Natural killer cell treated with Interleukin-12 subunit alpha and Interleukin-12 subunit beta and Interleukin-15 and Interleukin-18, amount 100 ng/mL, for 72 hours (primary cell): Measurements from ENCODE around the gene CD52. TPM values are rescaled to one million over a fixed set of nuclear protein-coding genes. Genes with fewer than 3 reads are reported as not detected.
A peak's percentile ranks its signal among the peaks of the same experiment; 100 is the strongest.
"Not testable (repeated sequence)": the region's sequence is repeated elsewhere in the genome, so short reads cannot be mapped to it uniquely, and the experiment has no call there.

ENCODE experiments used
- ATAC-seq, 2 donors: fragments of 150-1000 bp; cut with Tn5 transposase in 1 of 2; sonication (Bioruptor Pico), chemical (Tn5 transposase) in 1 of 2; 2 replicates each; pipeline ENCODE4 v1.10.0; 2021
- DNase-seq: peaks from one replicate; pipeline ENCODE4 v3.0.0; 2022; ENCODE audit warnings: low spot score
- H3K27ac Mint-ChIP-seq, 2 donors: 1 replicate in 1 of 2; 2 replicates in 1 of 2; pipeline ENCODE4 v1.8.0; 2022; ENCODE audit warnings: mixed read lengths in 2 of 2, mild to moderate bottlenecking in 1 of 2, moderate library complexity in 1 of 2
- H3K27me3 Mint-ChIP-seq, 2 donors: 1 replicate in 1 of 2; 2 replicates in 1 of 2; pipeline ENCODE4 v1.8.0; 2022; ENCODE audit warnings: mixed read lengths in 2 of 2
- H3K36me3 Mint-ChIP-seq: one replicate; pipeline ENCODE4 v1.8.0; 2022; ENCODE audit warnings: mixed read lengths
- H3K4me1 Mint-ChIP-seq, 2 donors: 1 replicate in 1 of 2; 2 replicates in 1 of 2; pipeline ENCODE4 v1.8.0; 2022; ENCODE audit warnings: low read depth in 2 of 2, mixed read lengths in 2 of 2, mild to moderate bottlenecking in 1 of 2
- H3K4me3 Mint-ChIP-seq: one replicate; pipeline ENCODE4 v1.8.0; 2022; ENCODE audit warnings: mixed read lengths
- H3K9me3 Mint-ChIP-seq: 2 replicates; pipeline ENCODE4 v1.8.0; 2022; ENCODE audit warnings: mixed read lengths
- total RNA-seq, 2 donors: library from RNA; stranded (reverse); gene quantifications; one replicate each; pipeline ENCODE4 v1.2.3, GENCODE V29; 2022

Gene CD52
- total RNA-seq, 2 donors from 2014 or later: 8.1 to 17.2 TPM

GRCh38 chr1:26300578-26301275 lies 17.0 kb upstream of the CD52 start:
- ATAC-seq: no peak

DNA sequence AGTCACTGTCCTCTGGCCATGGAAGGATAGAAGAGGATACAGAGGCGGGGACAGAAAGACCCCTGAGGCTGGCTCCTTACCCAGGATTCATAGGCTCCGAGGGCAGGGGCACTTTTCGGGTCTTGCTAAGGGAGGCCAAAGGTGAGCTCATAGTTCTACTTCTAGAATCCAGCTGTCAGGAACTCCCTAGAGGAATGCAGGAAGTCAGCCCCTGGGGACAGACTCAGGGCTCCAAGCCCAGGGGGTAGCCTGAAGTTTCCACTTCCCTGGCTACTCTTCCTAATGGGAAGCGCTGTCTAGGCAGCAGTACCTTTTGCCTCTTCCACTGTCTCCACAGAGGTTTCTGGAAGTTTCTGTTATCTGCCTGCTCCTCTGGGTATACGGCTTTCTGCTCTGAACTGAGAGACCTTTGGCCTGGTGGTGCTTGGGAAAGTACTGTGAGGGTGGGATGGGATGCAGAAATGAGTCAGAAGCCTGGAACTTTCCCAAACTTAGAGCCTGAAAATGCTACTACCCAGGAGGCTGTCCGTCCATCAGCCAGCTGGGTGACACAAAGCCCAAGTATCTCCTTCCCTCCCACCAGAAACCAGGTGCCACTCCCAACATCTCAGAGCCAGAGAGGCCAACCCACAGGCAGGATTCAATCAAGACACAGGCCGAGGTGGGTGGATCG lies 14.9 kb upstream of the CD52 start:
- Mint-ChIP-seq H3K27me3 (no peaks in the 10 kb centered on the region), H3K9me3 (no peaks in the 10 kb centered on the region), H3K36me3 (no peaks in the 10 kb centered on the region), H3K4me3 (no peak overlapping the region), H3K27ac (no peak overlapping the region), H3K4me1 (peaks cover 12 to 14% of the 10 kb centered on the region in 2 donors)
- no peak for ATAC-seq
- no peak for DNase-seq

More at GRCh38 chr1:26300578-26301275, 17.0 kb upstream of the CD52 start:
- Mint-ChIP-seq H3K4me1 (peaks cover 3 to 4% of the 10 kb centered on the region in 2 donors), H3K36me3 (no peaks in the 10 kb centered on the region), H3K9me3 (no peaks in the 10 kb centered on the region), H3K27ac (peak overlapping the region in 1 of 2 donors; percentile 60), H3K27me3 (no peaks in the 10 kb centered on the region), H3K4me3 (no peak overlapping the region)
- no peak for DNase-seq

- Mint-ChIP-seq H3K4me1 (peaks cover 12 to 17% of the 10 kb centered on the region in 2 donors), H3K27ac (peak overlapping the region; percentile 74 to 97), H3K4me3 (peak overlapping the region; percentile 96), H3K36me3 (no peaks in the 10 kb centered on the region), H3K27me3 (no peaks in the 10 kb centered on the region), H3K9me3 (no peaks in the 10 kb centered on the region)
- DNase-seq: no peak
- no peak for ATAC-seq
These were observed 12.0 kb upstream of the CD52 start for GRCh38 chr1:26305667-26306289.

- no peaks in the 10 kb centered on the region for H3K9me3 Mint-ChIP-seq
- peak within 1 kb of the TSS; percentile 74 to 97 for H3K27ac Mint-ChIP-seq
- no peaks in the 10 kb centered on the region for H3K36me3 Mint-ChIP-seq
- peak within 1 kb of the TSS; percentile 96 for H3K4me3 Mint-ChIP-seq
- ATAC-seq (peak; percentile 100), DNase-seq (peak; percentile 94)
- no peaks in the 10 kb centered on the region for H3K27me3 Mint-ChIP-seq
- H3K4me1 Mint-ChIP-seq: peaks cover 12 to 17% of the 10 kb centered on the region in 2 donors
These were observed 11.2 kb upstream of the CD52 start, which contains the start of gene UBXN11 for GRCh38 chr1:26306290-26307229. UBXN11 (minus strand) TSS chr1:26306636; CDS start chr1:26302883, 3,753 bp downstream.

DNA sequence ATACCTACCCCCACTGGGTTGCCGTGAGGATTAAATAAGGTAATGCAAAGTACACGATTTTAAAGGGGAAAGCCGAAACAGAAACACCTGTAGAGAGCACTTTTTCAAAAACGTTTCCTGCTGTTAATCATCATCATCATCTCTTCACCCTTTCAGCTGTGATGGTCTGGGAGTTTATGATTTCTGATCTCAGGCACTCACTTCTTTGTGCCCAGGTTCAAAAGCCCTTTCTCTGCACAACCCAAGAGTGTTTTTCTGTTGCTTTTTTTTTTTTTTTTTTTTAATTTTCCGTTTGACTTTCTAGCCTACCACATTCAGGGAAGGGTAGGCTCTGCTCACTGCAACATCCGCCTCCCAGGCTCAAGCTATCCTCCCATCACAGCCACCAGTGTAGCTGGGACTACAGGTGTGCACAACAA lies 10.4 kb upstream of the CD52 start:
- ATAC-seq: no peak

DNA sequence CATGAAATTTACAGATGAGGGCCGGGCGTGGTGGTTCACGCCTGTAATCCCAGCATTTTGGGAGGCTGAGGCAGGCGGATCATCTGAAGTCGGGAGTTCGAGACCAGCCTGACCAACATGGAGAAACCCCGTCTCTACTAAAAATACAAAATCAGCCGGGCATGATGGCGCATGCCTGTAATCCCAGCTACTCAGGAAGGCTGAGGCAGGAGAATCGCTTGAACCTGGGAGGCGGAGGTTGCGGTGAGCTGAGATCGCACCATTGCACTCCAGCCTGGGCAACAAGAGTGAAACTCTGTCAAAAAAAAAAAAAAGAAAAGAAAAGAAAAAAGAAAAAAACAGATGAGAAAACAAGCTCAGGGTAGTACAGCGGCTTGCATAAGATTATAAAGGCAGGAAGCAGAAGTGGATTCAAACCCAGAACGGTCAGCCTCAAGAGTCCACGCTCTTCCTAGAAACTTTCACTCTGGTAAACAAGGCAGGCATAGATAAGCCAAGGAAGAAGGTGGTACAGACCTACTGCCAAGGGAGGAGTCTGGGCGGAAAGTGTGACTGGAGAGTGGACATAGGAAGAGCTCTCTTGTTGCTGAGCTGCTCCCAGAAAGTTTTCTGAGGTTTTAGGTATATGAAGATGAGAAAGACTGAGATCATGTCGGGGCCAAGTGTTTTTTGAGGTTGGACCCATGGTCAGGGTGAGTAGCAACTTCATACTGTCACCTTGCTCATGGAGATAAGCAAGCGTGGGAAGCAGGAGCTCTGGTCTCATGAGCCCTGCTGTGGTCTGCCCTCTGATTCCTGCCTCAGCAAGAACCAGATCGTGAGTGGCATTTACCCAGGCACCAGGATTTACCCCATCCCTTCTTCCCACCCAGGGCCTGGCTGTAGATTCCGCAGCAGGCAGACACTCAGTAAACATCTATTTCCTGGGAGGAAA lies 9.5 kb upstream of the CD52 start:
- not testable (repeated sequence) for H3K4me3 Mint-ChIP-seq, H3K27me3 Mint-ChIP-seq, H3K36me3 Mint-ChIP-seq, DNase-seq, ATAC-seq, H3K9me3 Mint-ChIP-seq
- Mint-ChIP-seq H3K4me1 (peaks cover 16 to 25% of the 10 kb centered on the region in 2 donors), H3K27ac (peak overlapping the region; percentile 74)

More for the DNA sequence above, 10.4 kb upstream of the CD52 start:
- H3K9me3 Mint-ChIP-seq: no peaks in the 10 kb centered on the region
- H3K4me1 Mint-ChIP-seq: peaks cover 12 to 22% of the 10 kb centered on the region in 2 donors
- no peak for DNase-seq
- H3K4me3 Mint-ChIP-seq: peak overlapping the region; percentile 96
- H3K27me3 Mint-ChIP-seq: no peaks in the 10 kb centered on the region
- peak overlapping the region; percentile 74 to 97 for H3K27ac Mint-ChIP-seq
- H3K36me3 Mint-ChIP-seq: no peaks in the 10 kb centered on the region

DNA sequence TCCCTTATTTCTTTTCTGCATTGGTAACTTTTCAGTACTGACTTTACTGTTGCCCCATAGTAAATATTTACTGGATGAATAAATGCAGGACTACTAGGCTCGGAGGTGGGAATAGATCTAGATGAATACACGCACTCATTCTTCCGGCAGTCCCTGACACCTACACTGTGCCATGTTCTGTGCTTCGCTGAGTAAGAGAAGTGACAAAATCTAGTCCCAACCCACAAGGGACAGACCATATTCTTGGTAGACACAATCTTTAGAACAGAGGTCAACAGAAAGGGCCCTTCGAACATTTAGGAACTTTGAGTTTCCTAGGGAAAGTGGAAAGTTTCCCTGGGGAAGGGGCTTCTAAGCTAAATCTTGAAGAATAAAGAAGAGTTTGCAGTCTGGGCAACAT lies 3.3 kb upstream of the CD52 start:
- no peak for DNase-seq
- H3K27me3 Mint-ChIP-seq: no peaks in the 10 kb centered on the region
- peaks cover 46 to 55% of the 10 kb centered on the region in 2 donors for H3K4me1 Mint-ChIP-seq
- peak overlapping the region; percentile 28 for H3K4me3 Mint-ChIP-seq
- peak overlapping the region; percentile 56 to 72 for H3K27ac Mint-ChIP-seq
- no peaks in the 10 kb centered on the region for H3K36me3 Mint-ChIP-seq
- ATAC-seq: no peak
- H3K9me3 Mint-ChIP-seq: no peaks in the 10 kb centered on the region

DNA sequence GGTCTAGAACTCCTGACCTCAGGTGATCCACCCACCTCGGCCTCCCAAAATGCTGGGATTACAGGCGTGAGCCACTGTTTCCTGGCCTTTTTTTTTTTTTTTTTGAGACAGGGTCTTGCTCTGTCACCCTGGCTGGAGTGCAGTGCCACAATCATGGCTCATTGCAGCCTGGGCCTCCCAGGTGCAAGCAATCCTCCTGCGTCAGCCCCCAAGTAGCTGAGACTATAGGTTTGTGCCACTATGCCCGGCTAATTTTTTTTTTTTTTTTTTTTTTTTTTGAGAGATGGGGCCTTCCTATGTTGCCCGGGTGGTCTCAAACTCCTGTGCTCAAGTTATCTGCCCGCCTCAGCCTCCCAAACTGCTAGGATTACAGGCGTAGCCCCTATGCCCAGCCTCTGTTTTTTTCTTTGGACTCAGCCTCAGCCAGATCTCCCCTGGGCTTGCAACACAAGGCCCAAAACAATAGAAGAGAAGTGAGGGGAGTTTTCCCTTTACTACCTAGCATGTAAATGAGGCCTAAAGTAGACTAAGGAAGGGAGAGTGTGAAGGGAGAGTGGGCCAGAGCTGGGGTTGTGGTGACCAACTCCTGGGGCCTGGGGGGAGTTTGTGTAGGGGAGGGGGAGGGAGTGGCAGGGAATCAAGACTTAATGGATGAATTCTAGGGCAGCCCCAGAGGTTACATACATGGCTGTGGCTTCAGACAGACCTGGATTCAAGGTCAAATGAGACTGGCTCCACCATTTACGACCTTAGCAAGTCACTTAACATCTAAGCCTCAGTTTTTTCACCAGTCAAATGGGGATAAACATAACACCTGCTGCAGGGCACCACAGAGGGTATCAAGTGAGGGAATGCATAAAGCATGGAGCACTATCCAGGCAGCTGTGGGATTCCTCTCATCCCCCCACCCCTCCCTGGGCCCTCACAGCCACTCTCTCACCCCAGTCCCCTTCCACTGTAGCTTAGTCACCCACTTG lies 1.6 kb upstream of the CD52 start:
- ATAC-seq (no peak), DNase-seq (no peak)
- Mint-ChIP-seq H3K27me3 (no peaks in the 10 kb centered on the region), H3K27ac (peak overlapping the region in 1 of 2 donors; percentile 56), H3K9me3 (no peaks in the 10 kb centered on the region), H3K4me1 (peaks cover 55 to 61% of the 10 kb centered on the region in 2 donors), H3K36me3 (no peaks in the 10 kb centered on the region), H3K4me3 (peak overlapping the region; percentile 28)

DNA sequence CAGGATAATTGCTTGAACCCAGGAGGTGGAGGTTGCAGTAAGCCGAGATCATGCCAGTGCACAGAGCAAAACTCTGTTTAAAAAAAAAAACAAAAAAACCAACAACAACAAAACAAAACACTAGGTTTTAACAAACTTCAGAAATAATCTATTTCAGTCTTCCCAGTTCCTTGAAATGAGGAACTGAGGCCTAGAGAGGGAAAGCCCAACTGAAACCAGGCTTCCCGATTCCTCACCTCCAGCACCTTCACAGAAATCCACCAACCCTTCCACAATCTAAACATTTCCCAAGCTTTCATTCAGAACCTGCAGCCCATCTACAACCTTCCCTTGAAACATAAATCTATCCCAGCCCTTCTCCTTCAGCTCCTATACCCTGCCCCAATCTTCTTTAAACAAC lies 612 bp upstream of the CD52 start:
- Mint-ChIP-seq H3K9me3 (no peaks in the 10 kb centered on the region), H3K36me3 (no peaks in the 10 kb centered on the region), H3K27me3 (no peaks in the 10 kb centered on the region), H3K4me3 (peak overlapping the region; percentile 82), H3K27ac (peak overlapping the region; percentile 1 to 56), H3K4me1 (peaks cover 60 to 61% of the 10 kb centered on the region in 2 donors)
- DNase-seq: no peak
- no peak for ATAC-seq

DNA sequence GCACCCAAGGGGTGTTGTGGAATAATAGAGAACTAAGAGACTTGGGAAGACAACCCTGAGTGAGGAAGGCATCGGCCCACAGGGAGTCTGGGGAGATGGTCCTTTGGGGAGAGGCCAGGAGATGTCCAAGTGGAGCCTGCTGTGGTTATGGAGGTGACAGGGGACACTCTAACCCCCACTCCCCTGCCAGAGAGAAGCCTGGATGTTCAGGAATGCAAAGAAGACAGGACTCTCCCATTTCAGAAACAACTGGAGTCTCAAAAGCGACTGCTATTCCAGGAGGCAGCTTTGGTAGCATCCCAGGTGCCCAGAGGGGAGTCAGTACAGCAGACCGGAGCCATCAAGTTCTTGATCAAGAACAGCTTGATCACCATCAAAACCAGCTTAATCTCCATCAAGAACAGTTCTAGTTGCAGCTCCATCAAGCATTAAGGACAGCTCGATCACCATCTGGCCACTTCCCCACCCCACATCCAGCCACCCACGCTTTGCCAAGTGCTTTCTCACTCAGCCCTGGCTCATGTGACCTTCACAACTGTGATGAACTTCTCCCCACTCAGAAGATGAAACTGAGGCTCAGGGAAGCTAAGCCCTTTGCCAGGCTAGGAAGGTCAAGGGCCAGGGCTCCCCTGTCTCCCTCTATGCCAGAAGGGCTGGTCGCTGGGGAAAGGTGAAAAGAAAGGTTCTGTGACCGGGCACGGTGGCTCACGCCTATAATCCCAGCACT lies 743 bp downstream of the CD52 start:
- DNase-seq (no peak), ATAC-seq (peak; percentile 29 to 60)
- Mint-ChIP-seq H3K27ac (peak overlapping the region; percentile 56 to 86), H3K27me3 (no peaks in the 10 kb centered on the region), H3K36me3 (no peaks in the 10 kb centered on the region), H3K4me3 (peak overlapping the region; percentile 82), H3K9me3 (no peaks in the 10 kb centered on the region), H3K4me1 (peaks cover 57 to 62% of the 10 kb centered on the region in 2 donors)

DNA sequence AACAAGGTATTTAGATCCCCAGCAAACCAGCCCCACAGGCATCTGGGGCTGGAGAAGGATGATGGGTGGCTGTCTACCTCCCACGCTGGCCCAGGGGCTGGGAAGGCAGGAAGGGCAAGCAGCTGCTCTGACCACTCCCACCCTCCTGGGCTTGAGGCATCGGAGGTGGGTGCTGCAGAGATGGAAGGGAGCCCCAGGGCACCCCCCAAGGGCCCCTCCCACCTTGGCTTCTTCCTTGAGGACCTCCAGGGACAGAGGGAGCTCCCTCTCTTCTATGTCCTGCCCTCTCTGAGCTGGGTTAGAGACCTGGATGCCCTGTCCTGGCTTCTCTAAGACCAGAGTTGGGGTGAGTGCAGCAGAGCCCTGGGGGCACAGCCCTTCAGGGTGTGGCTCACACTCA lies 3.1 kb downstream of the CD52 start:
- peak overlapping the region; percentile 66 for H3K4me3 Mint-ChIP-seq
- H3K36me3 Mint-ChIP-seq: no peaks in the 10 kb centered on the region
- no peaks in the 10 kb centered on the region for H3K9me3 Mint-ChIP-seq
- no peak for DNase-seq
- peaks cover 35 to 43% of the 10 kb centered on the region in 2 donors for H3K4me1 Mint-ChIP-seq
- no peak for ATAC-seq
- peak overlapping the region; percentile 36 to 64 for H3K27ac Mint-ChIP-seq
- H3K27me3 Mint-ChIP-seq: no peaks in the 10 kb centered on the region
